CD1c-positive myeloid dendritic cell (primary cell): ENCODE measurements around the gene ZNF543.
A peak's percentile ranks its signal among the peaks of the same experiment; 100 is the strongest.
"Not testable (repeated sequence)": the region's sequence is repeated elsewhere in the genome, so short reads cannot be mapped to it uniquely, and the experiment has no call there.

ENCODE experiments used
- DNase-seq: peaks from one replicate; pipeline ENCODE4 v3.0.0-alpha.2; 2016; ENCODE audit errors: extremely low spot score

The ZNF543 gene

DNA sequence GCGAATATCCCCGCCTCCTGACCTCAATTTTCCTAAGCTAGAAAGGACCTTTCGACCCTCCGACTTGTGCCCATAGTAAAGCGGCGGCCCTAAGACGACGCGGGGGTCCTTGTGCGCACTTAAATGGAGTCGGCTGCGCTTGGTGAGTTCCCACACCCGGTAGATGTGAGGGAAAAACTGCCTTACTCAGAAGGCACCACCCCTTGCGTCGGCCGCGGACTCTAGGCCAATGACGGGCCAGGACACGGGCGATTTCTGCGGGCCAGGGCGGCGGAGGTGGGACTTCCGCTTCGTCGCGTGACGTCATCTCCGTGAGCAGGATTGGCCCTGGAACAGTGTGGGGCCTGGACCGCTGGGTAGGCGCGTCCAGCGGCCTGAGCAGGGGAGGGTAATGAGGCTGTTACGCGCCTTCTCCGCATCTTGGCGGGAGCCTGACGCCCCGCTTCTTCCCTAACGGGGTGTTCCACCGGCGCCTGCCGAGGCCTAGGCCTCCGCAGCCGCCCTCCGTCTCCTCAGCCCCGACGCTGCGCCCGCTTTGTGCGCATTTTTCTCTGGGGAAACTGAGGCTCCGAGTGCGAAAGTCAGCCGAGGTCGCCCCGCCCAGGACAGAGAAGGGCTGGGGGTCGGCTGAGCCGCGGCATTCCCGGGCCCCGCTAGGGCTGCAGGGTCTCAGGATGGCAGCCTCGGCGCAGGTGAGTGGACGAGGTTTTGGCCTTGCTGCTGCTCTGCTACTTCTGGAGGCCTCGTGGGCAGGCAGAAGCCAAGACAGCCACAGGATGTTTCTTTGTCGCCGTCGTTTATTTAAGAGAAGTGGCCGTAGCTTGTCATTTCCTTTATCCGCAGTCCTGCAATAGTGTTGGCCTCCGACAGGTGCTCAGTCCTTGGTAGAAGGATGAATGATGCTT lies at the start of gene ZNF543:
Gene ZNF543, plus strand, starts transcription at position 293 of the 905 bp plus-strand sequence. Its CDS starts 382 bp downstream, at position 675.
- DNase-seq, result peak; percentile 97

DNA sequence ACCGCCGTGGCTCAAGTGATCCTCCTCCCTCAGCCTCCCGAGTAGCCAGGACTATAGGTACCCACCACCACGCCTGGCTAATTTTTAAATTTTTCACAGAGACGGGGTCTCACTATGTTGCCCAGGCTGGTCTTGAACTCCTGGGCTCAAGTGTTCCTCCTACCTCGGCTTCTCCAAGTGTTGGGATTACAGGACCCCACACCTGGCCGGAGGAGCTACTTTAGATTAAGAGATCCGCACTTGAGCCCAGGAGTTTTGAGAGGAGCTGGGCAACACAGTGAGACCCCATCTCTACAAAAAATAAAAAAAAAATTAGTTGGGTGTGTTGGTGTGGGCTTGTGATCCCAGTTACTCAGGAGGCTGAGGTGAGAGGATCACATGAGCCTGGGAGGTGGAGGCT lies 49.0 kb upstream of the ZNF543 start:
- no peak for DNase-seq

DNA sequence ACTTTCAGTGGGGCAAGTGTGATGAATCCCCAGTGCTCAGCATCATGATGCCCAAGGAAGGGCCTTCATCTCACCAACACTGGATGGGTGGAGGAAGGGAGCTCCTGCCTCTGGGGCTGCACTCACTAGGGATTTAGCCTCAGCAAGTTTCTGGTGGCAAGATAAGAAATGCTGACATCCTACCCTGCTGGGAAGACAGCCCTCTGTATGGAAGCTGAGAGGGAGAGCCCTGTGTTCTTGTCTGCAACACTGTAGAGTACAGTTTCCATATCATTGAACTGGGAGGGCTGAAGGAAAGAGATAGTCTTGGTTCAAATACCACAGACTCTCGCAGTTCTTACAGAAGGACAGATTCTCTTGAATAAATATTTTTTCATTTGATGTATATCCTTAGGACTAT lies 47.3 kb upstream of the ZNF543 start:
- DNase-seq, result no peak

DNA sequence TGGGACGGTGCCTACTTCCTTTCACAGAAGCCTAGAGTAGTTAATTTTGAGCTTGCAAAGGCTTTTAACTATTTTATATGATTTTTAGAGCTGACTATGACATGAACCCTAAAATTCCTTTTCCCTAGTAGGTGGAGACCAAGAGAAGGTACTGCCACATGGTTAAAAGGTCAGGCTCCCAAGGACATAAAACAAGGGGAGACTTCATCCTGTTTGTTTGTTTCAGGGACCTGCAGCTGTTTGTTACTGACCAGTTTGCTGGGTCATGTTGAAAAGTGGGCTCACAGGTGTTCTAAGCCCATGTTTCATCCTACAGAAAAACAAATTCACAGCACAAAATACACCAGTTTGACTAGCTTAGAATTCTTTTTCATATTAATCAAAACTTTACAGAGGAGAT lies 43.8 kb upstream of the ZNF543 start:
- DNase-seq, result no peak

GRCh38 chr19:57278481-57278880 lies 41.8 kb upstream of the ZNF543 start:
- DNase-seq, result not testable (repeated sequence)

DNA sequence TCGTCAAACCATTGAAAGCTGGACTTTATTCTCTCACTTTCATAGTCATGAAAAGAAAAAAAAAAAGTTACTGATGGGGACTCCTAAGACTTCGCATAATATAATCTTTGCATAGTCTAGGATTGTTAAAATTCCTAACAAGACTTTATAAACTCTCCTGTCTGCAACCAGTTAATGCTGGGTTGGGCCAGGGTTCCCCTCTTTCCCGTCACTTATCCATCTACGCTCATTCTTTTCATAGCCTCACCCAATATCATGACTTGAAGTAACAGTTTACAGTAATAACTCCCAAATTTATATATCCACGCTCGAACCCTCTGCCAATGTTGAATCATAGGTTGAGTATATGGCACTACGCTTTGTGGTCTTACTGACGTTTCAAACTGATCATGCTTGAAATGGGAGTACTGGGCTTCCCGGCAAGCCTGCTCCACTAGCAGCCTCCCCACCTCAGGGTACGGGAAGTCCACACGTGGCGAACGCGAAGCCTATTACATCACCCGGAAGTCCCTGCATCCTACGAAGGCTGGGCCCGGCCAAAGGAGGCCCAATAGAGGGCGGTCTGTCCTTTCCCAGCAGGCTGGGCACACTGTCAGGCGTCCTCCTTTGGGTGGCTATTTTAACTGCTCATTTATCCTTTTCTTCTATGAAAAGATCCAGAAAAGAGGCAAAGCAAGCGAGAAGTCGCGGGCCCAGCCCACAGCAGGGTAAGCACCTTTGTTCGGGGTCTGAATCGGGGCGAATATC lies 40.7 kb upstream of the ZNF543 start:
- DNase-seq, result peak; percentile 92

DNA sequence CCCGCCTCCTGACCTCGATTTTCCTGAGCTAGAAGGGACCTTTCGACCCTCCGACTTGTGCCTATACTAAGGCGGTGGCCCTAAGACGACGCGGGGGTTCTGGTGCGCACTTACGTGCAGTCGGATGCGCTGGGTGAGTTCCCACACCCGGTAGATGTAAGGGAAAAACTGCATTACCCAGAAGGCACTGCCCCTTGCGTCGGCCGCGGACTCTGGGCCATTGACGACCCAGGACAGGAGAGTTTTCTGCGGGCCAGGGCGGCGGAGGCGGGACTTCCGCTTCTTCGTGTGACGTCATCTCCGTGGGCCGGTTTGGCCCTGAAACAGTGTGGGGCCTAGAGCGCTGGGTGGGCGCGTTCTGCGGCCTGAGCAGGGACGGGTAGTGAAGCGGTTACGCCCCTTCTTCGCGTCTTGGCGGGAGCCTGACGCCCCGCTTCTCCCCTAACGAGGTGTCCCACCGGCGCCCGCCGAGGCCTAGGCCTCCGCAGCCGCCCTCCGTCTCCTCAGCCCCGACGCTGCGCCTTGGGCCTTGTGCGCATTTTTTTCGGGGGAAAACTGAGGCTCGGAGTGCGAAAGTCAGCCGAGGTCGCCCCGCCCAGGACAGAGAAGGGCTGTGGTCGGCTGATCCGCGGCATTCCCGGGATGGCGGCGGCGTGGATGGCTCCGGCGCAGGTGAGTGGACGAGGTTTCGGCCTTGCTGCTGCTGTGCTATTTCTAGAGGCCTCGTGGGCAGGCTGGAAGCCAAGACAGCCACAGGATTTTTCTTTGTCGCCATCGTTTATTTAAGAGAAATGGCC lies 39.9 kb upstream of the ZNF543 start, which contains the start of gene ZNF460:
Gene ZNF460, plus strand, starts transcription at position 321 of the 797 bp plus-strand sequence. Its CDS starts 322 bp downstream, at position 643.
- peak; percentile 99 for DNase-seq

- DNase-seq, result peak; percentile 55
Measured at GRCh38 chr19:57280962-57281400, 39.3 kb upstream of the ZNF543 start.

DNA sequence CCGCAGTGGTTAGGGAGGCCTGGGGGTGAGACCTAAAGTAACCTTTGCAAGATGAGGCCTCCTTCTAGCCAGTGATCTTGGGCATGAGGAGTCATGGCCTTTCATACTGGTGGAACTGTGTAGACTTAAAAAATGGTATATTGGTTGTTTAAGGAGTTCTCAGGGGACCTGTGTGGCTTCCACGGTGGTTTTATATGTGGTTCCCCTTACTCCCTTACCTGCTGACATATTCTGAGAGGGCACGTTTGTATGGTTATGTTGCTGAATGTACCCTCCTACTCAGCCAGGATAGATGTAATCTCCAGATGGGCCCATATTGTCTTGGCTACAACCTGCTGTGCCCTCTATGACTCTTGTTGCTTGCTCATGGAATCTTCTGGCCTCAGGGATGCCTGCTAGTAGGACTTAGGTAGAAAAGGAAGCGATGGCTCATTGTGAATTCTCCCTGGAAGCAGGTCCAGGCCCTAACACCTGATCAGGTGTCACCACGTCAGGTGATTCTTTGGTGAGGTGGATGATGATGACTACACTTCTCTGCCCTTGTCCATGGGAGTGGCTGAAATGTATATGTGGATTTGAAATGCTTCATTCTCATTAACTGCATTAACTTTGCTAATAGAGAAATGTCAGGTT lies 38.1 kb upstream of the ZNF543 start:
- no peak for DNase-seq

GRCh38 chr19:57288373-57288772 lies 31.9 kb upstream of the ZNF543 start:
- no peak for DNase-seq

DNA sequence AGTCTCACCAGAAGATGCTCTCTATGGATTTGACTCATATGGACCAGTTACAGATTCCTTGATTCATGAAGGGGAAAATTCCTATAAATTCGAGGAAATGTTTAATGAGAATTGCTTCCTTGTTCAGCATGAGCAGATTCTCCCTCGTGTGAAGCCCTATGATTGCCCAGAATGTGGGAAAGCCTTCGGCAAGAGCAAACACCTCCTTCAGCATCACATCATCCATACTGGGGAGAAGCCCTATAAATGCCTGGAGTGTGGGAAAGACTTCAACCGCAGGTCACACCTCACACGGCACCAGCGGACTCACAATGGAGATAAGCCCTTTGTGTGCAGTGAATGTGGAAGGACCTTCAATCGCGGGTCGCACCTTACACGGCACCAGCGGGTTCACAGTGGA lies 29.3 kb upstream of the ZNF543 start:
- no peak for DNase-seq

DNA sequence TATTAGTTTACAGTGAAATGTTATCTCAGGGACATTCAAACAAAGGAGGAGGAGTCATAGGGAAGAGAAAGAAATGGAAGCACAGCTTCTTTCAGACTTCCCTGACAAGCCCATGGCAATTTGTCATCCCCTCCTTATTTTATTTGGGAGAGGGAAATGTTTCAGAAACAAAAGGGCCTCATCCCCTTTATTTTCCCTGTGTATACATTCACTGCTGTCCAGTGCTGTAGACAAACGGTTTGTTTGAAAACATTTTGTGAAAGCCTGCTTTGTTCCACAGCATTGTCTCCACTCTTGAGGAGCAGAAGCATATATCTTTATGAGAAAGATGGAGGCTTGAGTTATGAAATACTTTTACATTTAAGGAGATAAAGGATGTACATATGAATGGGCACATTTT lies 27.7 kb upstream of the ZNF543 start:
- DNase-seq, result no peak

GRCh38 chr19:57293719-57294118 lies 26.6 kb upstream of the ZNF543 start:
- DNase-seq, result no peak

GRCh38 chr19:57302020-57302465 lies 18.2 kb upstream of the ZNF543 start:
- DNase-seq, result no peak

DNA sequence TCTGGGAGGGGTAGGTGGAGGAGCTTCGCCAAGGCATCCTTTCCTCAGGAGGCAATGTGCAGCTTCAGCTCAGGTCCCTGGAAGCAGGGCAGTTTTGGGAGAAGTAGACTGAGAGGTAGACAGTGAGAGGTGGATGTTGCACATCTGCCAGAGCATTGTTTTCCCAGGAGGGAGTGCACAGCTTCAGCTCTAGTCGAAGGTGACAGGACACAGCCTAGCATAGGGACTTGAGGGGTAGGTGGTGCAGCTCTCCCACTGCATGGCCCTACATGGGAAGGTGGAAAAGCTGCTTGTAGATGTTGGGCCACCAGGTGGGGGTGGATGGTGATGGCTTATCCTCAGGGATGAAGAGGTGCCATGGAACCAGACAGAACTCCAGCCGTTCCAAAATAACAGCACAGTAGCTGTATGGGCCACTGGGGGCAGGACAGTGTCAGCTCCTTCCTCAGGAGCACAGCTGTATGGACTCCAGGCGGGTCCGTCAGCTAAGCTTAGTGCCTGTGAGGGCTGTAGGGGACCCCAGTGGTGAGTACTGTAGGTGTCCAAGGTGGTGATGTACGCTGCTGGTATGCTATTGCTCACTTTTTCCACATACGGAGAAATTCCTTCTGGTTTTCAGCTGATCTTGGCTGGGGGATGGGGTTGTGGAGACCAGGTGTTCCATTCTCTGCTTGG lies 17.4 kb upstream of the ZNF543 start:
- DNase-seq, result no peak

DNA sequence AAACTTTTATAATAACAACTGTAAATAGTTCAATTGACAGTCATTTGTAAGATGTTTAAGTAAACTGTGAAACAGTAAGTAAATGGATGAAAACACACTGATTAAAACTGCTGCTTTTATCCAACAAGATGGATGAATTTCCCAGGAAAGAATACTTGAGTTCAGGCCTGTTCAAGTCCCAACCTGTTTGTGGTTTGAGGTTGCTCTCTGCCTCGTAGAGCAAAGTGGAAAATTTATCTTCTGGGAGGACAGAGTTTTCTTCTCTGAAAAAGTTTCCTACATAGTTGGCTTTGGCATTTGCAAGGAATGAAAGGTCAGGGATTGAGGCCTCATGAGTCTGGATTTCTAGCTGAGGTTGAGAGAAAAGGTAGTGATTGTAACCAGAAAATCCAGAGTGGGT lies 15.2 kb upstream of the ZNF543 start:
- DNase-seq, result no peak

GRCh38 chr19:57308514-57308913 lies 11.8 kb upstream of the ZNF543 start:
- no peak for DNase-seq

DNA sequence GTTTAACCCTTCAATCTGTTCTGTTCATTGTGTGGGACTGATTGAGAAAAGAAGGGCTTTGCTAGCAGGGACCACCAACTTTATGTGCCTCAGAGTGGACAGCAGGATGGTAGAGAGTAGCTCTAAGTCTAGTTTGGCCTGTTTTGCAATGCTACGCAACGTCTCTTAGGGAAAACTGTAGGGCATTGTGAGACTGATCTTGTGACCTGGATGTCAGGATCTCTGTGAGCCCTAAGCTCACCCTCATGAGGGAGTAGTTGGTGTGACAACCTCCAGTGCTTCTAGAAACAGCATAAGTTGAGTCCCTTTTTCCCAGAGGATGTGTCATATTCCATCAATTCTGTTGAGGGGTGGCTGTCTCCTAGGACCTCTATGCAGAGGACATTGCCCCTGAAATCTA lies 9.5 kb upstream of the ZNF543 start:
- no peak for DNase-seq

- DNase-seq, result no peak
Measured at GRCh38 chr19:57314146-57314545, 6.1 kb upstream of the ZNF543 start.

GRCh38 chr19:57317503-57317902 lies 2.8 kb upstream of the ZNF543 start:
- no peak for DNase-seq

DNA sequence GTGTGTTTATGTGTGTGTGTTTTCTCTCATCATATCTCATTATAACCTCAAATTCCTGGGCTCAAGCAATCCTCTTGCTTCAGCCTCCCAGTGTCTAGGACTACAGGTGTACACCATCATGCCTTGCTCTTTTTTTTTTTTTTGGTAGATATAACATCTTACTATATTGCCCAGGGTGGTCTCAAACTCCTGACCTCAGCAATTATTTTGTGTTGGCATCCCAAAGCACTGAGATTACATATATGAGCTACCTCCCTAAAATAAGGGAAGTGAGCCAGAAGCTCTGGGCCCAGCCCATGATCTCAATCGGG lies 448 bp upstream of the ZNF543 start:
- DNase-seq, result no peak
